Fibroblast of lung (primary cell): ENCODE measurements around the gene TTC27. TPM values are rescaled to one million over a fixed set of nuclear protein-coding genes. Genes with fewer than 3 reads are reported as not detected.

ENCODE experiments used
- DNase-seq, 2 donors: peaks; one replicate each; pipeline versions ENCODE4 v3.0.0 to v3.0.0-alpha.2; 2010; ENCODE audit warnings: low read depth in 2 of 2
- H2AFZ ChIP-seq: 2 replicates; pipeline ENCODE4 v1.5.1; 2012; ENCODE audit warnings: low read length, control low read depth, inconsistent platforms
- H3K27ac ChIP-seq: 2 replicates; pipeline ENCODE4 v1.5.1; 2011; ENCODE audit warnings: low read length, control low read depth; ENCODE audit not compliant: insufficient read depth
- H3K27me3 ChIP-seq: 2 replicates; pipeline ENCODE4 v1.5.1; 2011; ENCODE audit warnings: mild to moderate bottlenecking, low read length; ENCODE audit not compliant: control insufficient read depth, insufficient read depth
- H3K36me3 ChIP-seq: 2 replicates; pipeline ENCODE4 v1.5.1; 2011; ENCODE audit warnings: low read length; ENCODE audit not compliant: control insufficient read depth, insufficient read depth
- H3K4me1 ChIP-seq: 2 replicates; pipeline ENCODE4 v1.5.1; 2011; ENCODE audit warnings: low read length; ENCODE audit not compliant: control insufficient read depth, insufficient read depth; ENCODE audit errors: extremely low read depth
- H3K4me2 ChIP-seq: 2 replicates; pipeline ENCODE4 v1.5.1; 2011; ENCODE audit warnings: low read length, control low read depth; ENCODE audit not compliant: insufficient read depth; ENCODE audit errors: extremely low read depth
- H3K4me3 ChIP-seq, 4 experiments: fragments of 200-600 bp in 1 of 4; sonication (generic) in 1 of 4; replicated peaks in 1 of 4; 2 replicates each; pipeline ENCODE4 v1.5.1; 2011 to 2016; ENCODE audit warnings: low read length in 4 of 4, low read depth in 3 of 4, mild to moderate bottlenecking in 3 of 4, control low read depth in 2 of 4, inconsistent platforms in 1 of 4, mixed read lengths in 1 of 4; ENCODE audit not compliant: insufficient read depth in 1 of 4; ENCODE audit errors: control extremely low read depth in 1 of 4
- H3K79me2 ChIP-seq: 2 replicates; pipeline ENCODE4 v1.5.1; 2012; ENCODE audit warnings: mild to moderate bottlenecking, low read length, inconsistent platforms; ENCODE audit not compliant: control insufficient read depth, insufficient read depth
- H3K9ac ChIP-seq: 2 replicates; pipeline ENCODE4 v1.5.1; 2011; ENCODE audit warnings: mild to moderate bottlenecking, low read length, control low read depth; ENCODE audit not compliant: insufficient read depth
- H3K9me3 ChIP-seq: 2 replicates; pipeline ENCODE4 v1.5.1; 2012; ENCODE audit warnings: low read depth, low read length; ENCODE audit not compliant: control insufficient read depth, insufficient read depth
- H4K20me1 ChIP-seq: 2 replicates; pipeline ENCODE4 v1.5.1; 2011; ENCODE audit warnings: low read length; ENCODE audit not compliant: control insufficient read depth, insufficient read depth; ENCODE audit errors: extremely low read depth
- EZH2 ChIP-seq: IDR thresholded peaks from 2 replicates; pipeline ENCODE4 v1.5.1; 2012; ENCODE audit warnings: low read length, control low read depth, mild to moderate bottlenecking; ENCODE audit errors: missing control alignments
- polyA plus RNA-seq, 2 donors: library from polyadenylated mRNA; depleted of rRNA in 1 of 2; stranded (reverse) in 1 of 2; unstranded in 1 of 2; fragments of >200 nt; gene quantifications; 2 replicates each; pipeline ENCODE4 v1.2.1, GENCODE V29; 2011 to 2012; ENCODE audit warnings: missing spikeins in 1 of 2
- total RNA-seq: library from RNA; depleted of rRNA; stranded (reverse); fragments of >200 nt; gene quantifications from 2 replicates; pipeline ENCODE4 v1.2.1, GENCODE V29; 2014
- TF ChIP-seq, protein P1 (sequence below), 2 donors: IDR thresholded peaks in 1 of 2; conservative IDR thresholded peaks in 1 of 2; 1 replicate in 1 of 2; 2 replicates in 1 of 2; pipeline ENCODE4 v1.5.1; 2011 to 2012; ENCODE audit warnings: low read length in 2 of 2, control low read depth in 1 of 2, inconsistent platforms in 1 of 2, low read depth in 1 of 2, mild to moderate bottlenecking in 1 of 2

Gene TTC27
- total and polyA plus RNA-seq, 2 donors (not counting 1 experiment from before 2014, with no cell fraction given) = 15.7 to 19.3 TPM

DNA sequence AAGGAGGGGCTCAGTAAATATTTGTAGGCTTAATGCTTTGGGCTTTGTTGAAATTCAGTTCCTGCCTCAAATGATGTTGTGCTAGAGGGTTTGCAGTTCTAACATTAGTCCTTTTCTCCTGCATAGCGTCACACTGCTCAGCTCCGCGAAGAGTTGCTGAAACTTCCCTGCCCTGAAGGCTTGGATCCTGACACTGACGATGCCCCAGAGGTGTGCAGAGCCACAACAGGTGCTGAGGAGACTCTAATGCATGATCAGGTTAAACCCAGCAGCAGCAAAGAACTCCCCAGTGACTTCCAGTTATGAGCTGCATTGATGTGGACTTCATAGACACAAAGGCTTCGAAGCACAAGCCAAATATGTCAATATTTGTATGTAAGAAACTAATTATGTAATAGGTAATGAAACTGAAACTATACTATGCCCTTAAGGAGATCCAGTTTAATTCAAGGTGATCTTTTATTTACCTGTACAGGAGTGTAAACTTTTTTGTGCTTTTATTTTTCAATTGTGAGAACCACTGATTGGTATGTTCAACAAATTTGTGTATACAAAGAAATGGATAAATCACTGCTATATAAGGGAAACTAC, 10.2 kb upstream of the TTC27 start:
- Histone ChIP-seq H3K9ac (no peak overlapping the region), H3K27me3 (no peaks in the 10 kb centered on the region), H2AFZ (no peak overlapping the region), H3K79me2 (no peaks in the 10 kb centered on the region), H3K36me3 (peaks cover 3% of the 10 kb centered on the region), H3K4me1 (no peaks in the 10 kb centered on the region), H3K9me3 (no peaks in the 10 kb centered on the region), H3K27ac (no peak overlapping the region), H3K4me3 (no peak overlapping the region), H3K4me2 (no peak overlapping the region), H4K20me1 (no peaks in the 10 kb centered on the region)
- TF ChIP-seq, protein P1, sequence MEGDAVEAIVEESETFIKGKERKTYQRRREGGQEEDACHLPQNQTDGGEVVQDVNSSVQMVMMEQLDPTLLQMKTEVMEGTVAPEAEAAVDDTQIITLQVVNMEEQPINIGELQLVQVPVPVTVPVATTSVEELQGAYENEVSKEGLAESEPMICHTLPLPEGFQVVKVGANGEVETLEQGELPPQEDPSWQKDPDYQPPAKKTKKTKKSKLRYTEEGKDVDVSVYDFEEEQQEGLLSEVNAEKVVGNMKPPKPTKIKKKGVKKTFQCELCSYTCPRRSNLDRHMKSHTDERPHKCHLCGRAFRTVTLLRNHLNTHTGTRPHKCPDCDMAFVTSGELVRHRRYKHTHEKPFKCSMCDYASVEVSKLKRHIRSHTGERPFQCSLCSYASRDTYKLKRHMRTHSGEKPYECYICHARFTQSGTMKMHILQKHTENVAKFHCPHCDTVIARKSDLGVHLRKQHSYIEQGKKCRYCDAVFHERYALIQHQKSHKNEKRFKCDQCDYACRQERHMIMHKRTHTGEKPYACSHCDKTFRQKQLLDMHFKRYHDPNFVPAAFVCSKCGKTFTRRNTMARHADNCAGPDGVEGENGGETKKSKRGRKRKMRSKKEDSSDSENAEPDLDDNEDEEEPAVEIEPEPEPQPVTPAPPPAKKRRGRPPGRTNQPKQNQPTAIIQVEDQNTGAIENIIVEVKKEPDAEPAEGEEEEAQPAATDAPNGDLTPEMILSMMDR (conservative IDR thresholded peaks at IDR 0.05 in 1 of 2, IDR thresholded peaks at IDR 0.05 in 1 of 2; ENCODE audit: low read depth in 1 of 2, low read length in 2 of 2) = no peak
- TF ChIP-seq EZH2 = no peak
- DNase-seq = no peak

DNA sequence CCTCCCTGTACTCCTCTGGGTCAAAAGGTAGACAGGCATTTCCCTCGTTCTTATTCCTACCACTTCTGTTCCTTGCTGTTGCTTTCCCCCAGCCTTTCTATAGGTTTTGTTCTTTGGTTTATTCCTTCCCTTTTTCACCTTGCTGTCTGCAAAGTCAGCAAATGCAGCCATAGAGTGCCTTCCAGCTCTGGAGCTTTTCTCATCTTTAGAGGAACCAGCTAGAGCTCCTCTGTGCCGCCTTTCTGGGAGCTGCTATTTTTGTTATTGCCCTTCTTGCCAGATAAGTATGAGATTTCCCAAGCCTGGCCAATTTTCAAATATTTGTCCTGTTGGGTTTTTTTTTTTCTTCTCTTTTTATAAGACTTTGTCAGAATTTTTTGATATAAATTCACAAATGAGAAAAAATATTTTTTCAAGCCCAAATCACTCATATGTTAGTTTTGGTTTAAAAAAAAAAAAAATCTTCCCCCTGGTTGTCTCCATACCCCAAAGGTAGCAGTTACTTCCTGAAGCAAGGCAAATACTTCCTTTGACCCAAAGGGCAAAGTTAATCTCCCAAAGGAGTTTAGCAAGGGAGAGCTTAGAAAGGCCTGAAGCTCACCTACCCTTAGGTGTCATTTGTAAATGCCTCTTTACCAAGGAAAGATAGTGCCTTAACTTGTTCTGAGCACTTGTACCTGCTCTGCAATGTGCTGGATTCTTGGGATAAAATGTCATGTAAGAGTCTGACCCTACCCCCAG, 5.1 kb upstream of the TTC27 start:
- Histone ChIP-seq H3K36me3 (no peaks in the 10 kb centered on the region), H3K79me2 (no peaks in the 10 kb centered on the region), H3K4me3 (no peak overlapping the region), H4K20me1 (no peaks in the 10 kb centered on the region), H3K9ac (no peak overlapping the region), H3K9me3 (no peaks in the 10 kb centered on the region), H3K4me2 (no peak overlapping the region), H2AFZ (no peak overlapping the region), H3K27ac (no peak overlapping the region), H3K27me3 (no peaks in the 10 kb centered on the region), H3K4me1 (no peaks in the 10 kb centered on the region)
- TF ChIP-seq, protein P1 (conservative IDR thresholded peaks at IDR 0.05 in 1 of 2, IDR thresholded peaks at IDR 0.05 in 1 of 2; ENCODE audit: low read depth in 1 of 2, low read length in 2 of 2) = no peak
- no peak for TF ChIP-seq EZH2
- no peak for DNase-seq

- H3K4me1 ChIP-seq = no peaks in the 10 kb centered on the region
- H3K36me3 ChIP-seq = no peaks in the 10 kb centered on the region
- DNase-seq = no peak
- no peak overlapping the region for H3K4me3 ChIP-seq
- H3K79me2 ChIP-seq = peaks cover 1% of the 10 kb centered on the region
- no peaks in the 10 kb centered on the region for H3K9me3 ChIP-seq
- no peak overlapping the region for H3K27ac ChIP-seq
- H3K4me2 ChIP-seq = no peak overlapping the region
- no peak overlapping the region for H2AFZ ChIP-seq
- no peaks in the 10 kb centered on the region for H3K27me3 ChIP-seq
- H3K9ac ChIP-seq = no peak overlapping the region
- no peaks in the 10 kb centered on the region for H4K20me1 ChIP-seq
- TF ChIP-seq EZH2 = no peak
- TF ChIP-seq, protein P1 (conservative IDR thresholded peaks at IDR 0.05 in 1 of 2, IDR thresholded peaks at IDR 0.05 in 1 of 2; ENCODE audit: low read depth in 1 of 2, low read length in 2 of 2) = no peak
Observed at GRCh38 chr2:32623311-32623706, 4.5 kb upstream of the TTC27 start.
